ENCODE results near the gene PLOD1.
A peak's percentile ranks its signal among the peaks of the same experiment; 100 is the strongest.
"Not testable (repeated sequence)": the region's sequence is repeated elsewhere in the genome, so short reads cannot be mapped to it uniquely, and the experiment has no call there.

The PLOD1 gene

GRCh38 chr1:12001249-12001917 lies 66.9 kb downstream of the PLOD1 start:
- no peak overlapping the region for H3K27ac ChIP-seq
- no peak overlapping the region for H3K9ac ChIP-seq
- H3K4me2 ChIP-seq = no peak overlapping the region
- H4K20me1 ChIP-seq = 0 out of 2 replicates have a peak, but pooled peaks cover 2% of the 10 kb centered on the region
- H3K27me3 ChIP-seq = no peaks in the 10 kb centered on the region
- TF ChIP-seq Cebpa-rat (IDR thresholded peaks at IDR 0.05) = no peak
- H3K9me3 ChIP-seq = no peaks in the 10 kb centered on the region
- H3K4me1 ChIP-seq = peaks cover 11% of the 10 kb centered on the region
- peaks cover 100% of the 10 kb centered on the region for H3K36me3 ChIP-seq
- no peak overlapping the region for H3K4me3 ChIP-seq

GRCh38 chr1:12001996-12002493 lies 67.5 kb downstream of the PLOD1 start:
- Histone ChIP-seq H3K27ac (no peak overlapping the region), H3K27me3 (no peaks in the 10 kb centered on the region), H3K9ac (no peak overlapping the region), H4K20me1 (no peaks in the 10 kb centered on the region), H3K4me2 (no peak overlapping the region), H3K9me3 (peaks cover 4% of the 10 kb centered on the region; the same call in 1 of the 2 replicates), H3K4me3 (no peak overlapping the region), H3K36me3 (peaks cover 100% of the 10 kb centered on the region), H3K4me1 (peaks cover 4% of the 10 kb centered on the region)
- TF ChIP-seq Cebpa-rat (IDR thresholded peaks at IDR 0.05) = no peak

DNA sequence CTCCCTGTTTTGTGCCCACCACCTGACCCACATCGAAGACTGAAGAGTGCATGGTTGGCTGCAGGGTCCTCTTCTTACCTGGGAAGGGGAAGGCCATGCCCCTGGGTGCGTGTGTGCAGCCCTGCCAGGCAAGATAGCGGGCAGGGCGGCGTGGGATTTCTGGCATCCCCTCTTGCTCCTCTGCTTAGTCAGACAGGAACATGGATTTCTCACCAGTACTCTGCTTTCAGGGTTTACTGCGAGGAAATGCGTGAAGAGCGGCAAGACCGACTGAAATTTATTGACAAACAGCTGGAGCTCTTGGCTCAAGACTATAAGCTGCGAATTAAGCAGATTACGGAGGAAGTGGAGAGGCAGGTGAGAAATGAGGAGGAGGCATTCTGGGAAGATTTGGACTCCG lies 69.2 kb downstream of the PLOD1 start:
- Histone ChIP-seq H3K36me3 (peaks cover 95% of the 10 kb centered on the region), H3K4me3 (no peak overlapping the region), H3K9ac (no peak overlapping the region), H4K20me1 (no peaks in the 10 kb centered on the region), H3K27ac (no peak overlapping the region), H3K27me3 (no peaks in the 10 kb centered on the region), H3K4me1 (no peaks in the 10 kb centered on the region), H3K9me3 (peaks cover 15% of the 10 kb centered on the region; the same call in 1 of the 2 replicates), H3K4me2 (no peak overlapping the region)
- TF ChIP-seq Cebpa-rat (IDR thresholded peaks at IDR 0.05) = no peak

- Histone ChIP-seq H3K4me3 (no peak overlapping the region), H3K27me3 (no peaks in the 10 kb centered on the region), H3K9me3 (peaks cover 15% of the 10 kb centered on the region; the same call in 1 of the 2 replicates), H3K4me2 (no peak overlapping the region), H4K20me1 (no peaks in the 10 kb centered on the region), H3K4me1 (no peaks in the 10 kb centered on the region), H3K9ac (no peak overlapping the region), H3K36me3 (peaks cover 95% of the 10 kb centered on the region), H3K27ac (no peak overlapping the region)
- TF ChIP-seq Cebpa-rat (IDR thresholded peaks at IDR 0.05) = no peak
Measured at GRCh38 chr1:12005488-12006166, 71.1 kb downstream of the PLOD1 start.

DNA sequence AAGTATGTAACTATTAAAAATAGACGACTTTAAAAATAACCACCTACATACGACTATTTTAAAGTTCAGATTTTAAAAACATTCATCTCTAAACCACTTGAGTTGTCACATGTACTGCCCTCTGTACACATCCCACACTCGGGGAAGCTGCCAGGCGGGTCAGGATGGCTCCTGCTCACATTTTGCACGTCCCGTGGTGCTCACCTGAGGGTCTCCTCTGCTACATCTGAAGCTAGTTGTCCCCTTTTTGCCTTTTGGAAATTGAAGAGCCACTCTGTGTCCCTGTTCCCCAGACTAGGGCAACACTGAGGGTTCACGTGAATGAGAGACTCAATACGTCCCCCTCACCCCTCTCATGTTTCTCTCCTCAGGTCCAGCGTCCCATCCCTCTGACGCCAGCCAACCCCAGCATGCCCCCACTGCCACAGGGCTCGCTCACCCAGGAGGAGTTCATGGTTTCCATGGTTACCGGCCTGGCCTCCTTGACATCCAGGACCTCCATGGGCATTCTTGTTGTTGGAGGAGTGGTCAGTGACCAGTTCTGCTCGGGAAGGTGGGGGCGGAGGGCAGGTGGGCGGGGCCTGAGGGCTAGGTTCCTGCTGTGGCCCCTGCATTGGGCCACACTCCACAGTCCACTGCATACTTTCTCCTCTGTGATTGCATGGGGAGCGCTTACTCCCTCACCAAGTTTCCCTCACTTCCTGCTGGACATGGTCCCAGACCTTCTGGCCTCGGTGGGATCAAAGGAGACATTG lies 71.8 kb downstream of the PLOD1 start:
- Histone ChIP-seq H3K9ac (no peak overlapping the region), H3K4me2 (no peak overlapping the region), H3K4me1 (peaks cover 5% of the 10 kb centered on the region), H3K4me3 (no peak overlapping the region), H3K27me3 (no peaks in the 10 kb centered on the region), H3K9me3 (peaks cover 15% of the 10 kb centered on the region; the same call in 1 of the 2 replicates), H4K20me1 (no peaks in the 10 kb centered on the region), H3K36me3 (peaks cover 95% of the 10 kb centered on the region), H3K27ac (no peak overlapping the region)
- TF ChIP-seq Cebpa-rat (IDR thresholded peaks at IDR 0.05) = no peak

DNA sequence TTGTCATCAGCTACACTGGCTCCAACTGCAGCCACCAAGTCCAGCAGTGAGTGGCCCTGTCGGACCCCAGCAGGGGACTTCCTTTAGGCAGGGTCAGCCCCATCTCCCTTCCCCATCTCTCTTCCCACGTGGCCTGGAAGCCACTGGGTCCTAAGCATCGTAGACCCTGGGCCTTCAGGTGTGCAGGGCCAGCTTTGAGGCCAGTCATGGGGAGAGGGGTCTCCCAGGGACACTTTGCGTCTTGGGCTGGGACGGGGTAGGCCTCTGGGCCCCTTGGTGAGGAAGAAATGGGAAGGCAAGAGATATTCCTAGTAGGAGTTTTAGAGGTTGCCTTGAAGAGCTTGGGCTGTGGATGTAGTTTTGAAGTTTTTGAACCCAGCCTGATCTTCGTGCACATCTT lies 72.7 kb downstream of the PLOD1 start:
- Histone ChIP-seq H3K27ac (no peak overlapping the region), H3K4me2 (no peak overlapping the region), H4K20me1 (no peaks in the 10 kb centered on the region), H3K4me1 (peaks cover 13% of the 10 kb centered on the region), H3K27me3 (no peaks in the 10 kb centered on the region), H3K4me3 (no peak overlapping the region), H3K9ac (no peak overlapping the region), H3K9me3 (peaks cover 15% of the 10 kb centered on the region; the same call in 1 of the 2 replicates), H3K36me3 (peaks cover 95% of the 10 kb centered on the region)
- no peak for TF ChIP-seq Cebpa-rat (IDR thresholded peaks at IDR 0.05)

GRCh38 chr1:12008355-12008754 lies 73.8 kb downstream of the PLOD1 start:
- H3K4me2 ChIP-seq, H4K20me1 ChIP-seq, H3K27ac ChIP-seq, H3K4me3 ChIP-seq, H3K27me3 ChIP-seq, H3K9ac ChIP-seq: not testable (repeated sequence)
- Histone ChIP-seq H3K36me3 (peaks cover 92% of the 10 kb centered on the region), H3K4me1 (peaks cover 24% of the 10 kb centered on the region), H3K9me3 (peaks cover 15% of the 10 kb centered on the region; the same call in 1 of the 2 replicates)

DNA sequence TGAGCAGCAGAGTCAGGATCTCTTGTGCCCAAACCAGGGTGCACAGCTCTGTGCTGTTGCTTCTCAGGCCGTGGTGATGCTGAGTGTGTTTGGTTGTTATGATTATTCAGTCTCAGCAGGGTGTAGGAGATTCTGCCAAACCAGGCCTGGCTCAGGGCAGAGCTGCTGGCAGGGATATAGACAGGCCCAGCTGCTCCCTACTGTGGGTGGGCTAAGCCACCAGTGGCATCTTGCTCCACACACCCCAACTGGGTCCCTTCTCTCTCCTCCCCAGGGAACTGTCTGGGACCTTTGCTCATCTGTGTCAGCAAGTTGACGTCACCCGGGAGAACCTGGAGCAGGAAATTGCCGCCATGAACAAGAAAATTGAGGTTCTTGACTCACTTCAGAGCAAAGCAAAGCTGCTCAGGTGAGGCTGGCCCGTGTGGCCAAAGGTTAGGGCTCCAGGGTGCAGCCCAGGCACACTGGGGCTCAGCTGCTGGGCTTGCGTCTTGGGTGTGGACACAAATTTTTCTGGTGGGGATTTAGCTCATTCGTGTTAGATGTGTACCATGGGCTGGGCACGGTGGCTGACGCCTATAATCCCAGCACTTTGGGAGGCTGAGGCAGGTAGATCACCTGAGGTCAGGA lies 74.9 kb downstream of the PLOD1 start:
- H3K4me2 ChIP-seq = no peak overlapping the region
- no peaks in the 10 kb centered on the region for H4K20me1 ChIP-seq
- H3K27me3 ChIP-seq = no peaks in the 10 kb centered on the region
- no peak for TF ChIP-seq Cebpa-rat (IDR thresholded peaks at IDR 0.05)
- peaks cover 15% of the 10 kb centered on the region; the same call in 1 of the 2 replicates for H3K9me3 ChIP-seq
- no peak overlapping the region for H3K27ac ChIP-seq
- H3K9ac ChIP-seq = no peak overlapping the region
- H3K36me3 ChIP-seq = peaks cover 81% of the 10 kb centered on the region
- H3K4me1 ChIP-seq = peaks cover 35% of the 10 kb centered on the region
- no peak overlapping the region for H3K4me3 ChIP-seq

DNA sequence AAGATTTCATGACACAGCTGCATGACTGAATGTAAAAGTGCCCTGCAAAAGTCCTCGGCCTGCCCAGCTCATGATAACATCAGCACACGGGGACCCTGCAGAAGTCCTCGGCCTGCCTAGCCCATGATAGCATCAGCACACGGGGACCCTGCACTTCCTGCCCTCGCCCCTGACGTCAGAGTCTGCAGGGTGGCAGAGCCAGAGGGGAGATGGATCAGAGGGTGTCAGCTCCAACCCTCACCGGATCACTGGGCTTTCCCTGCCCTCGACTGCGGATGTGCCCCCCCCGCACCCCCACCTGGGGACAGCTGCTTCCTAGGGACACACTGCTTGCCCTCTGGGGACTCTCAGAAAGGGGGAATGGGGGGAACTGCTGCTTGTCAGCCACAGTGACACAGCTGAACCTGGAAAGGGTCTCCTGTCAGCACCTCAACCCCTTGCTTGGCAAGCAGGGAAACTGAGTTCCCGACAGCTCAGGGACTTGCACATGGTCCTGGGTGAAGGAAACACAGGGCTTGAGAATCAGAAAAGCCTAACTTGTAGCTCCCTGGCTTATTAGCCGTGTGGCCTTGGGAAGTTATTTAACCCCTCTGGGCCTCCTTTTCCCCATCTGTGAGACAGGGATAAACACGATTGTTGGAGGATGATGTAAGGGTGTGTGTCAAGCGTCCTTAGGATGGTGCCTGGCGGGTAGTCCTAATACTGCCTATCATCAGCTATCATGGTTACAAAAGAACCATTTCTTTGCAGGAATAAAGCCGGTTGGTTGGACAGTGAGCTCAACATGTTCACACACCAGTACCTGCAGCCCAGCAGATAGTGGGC lies 76.4 kb downstream of the PLOD1 start:
- no peak for TF ChIP-seq Cebpa-rat (IDR thresholded peaks at IDR 0.05)
- H3K27ac ChIP-seq = no peak overlapping the region
- no peaks in the 10 kb centered on the region for H4K20me1 ChIP-seq
- H3K4me2 ChIP-seq = no peak overlapping the region
- H3K9ac ChIP-seq = 0 out of 2 replicates have a peak overlapping the region, but pooled peaks have one; percentile 13
- peaks cover 15% of the 10 kb centered on the region; the same call in 1 of the 2 replicates for H3K9me3 ChIP-seq
- no peaks in the 10 kb centered on the region for H3K27me3 ChIP-seq
- H3K36me3 ChIP-seq = peaks cover 66% of the 10 kb centered on the region
- no peak overlapping the region for H3K4me3 ChIP-seq
- H3K4me1 ChIP-seq = peaks cover 44% of the 10 kb centered on the region

Measured in BLaER1 (cell line).